K562 (cell line): ENCODE measurements around the gene CDC42EP3. TPM values are rescaled to one million over a fixed set of nuclear protein-coding genes. Genes with fewer than 3 reads are reported as not detected.

Source experiments
- ATAC-seq: fragments of 200-7000 bp; cut with Tn5 transposase; 3 replicates; pipeline ENCODE4 v1.9.1; 2020; ENCODE audit warnings: moderate library complexity
- BruUV-seq: library from RNA; stranded (reverse); fragments of 400-500 nt; replicated peaks from 2 replicates; lab custom pipeline; 2021; lab: Mats Ljungman, UMichigan
- CTCF ChIA-PET: fragments of 300-600 bp; formaldehyde crosslinking; extraction: SDS; loops from one replicate; lab custom pipeline; 2021; ENCODE audit warnings: low intra/inter-chr PET ratio; lab: Yijun Ruan, JAX
- POLR2A ChIA-PET: fragments of 300-600, 350-650 bp; sonication (Branson Sonifier 250); formaldehyde crosslinking; extraction: SDS; loops from one replicate; lab custom pipeline; 2021; ENCODE audit warnings: antibody characterized with exemption, inconsistent platforms; lab: Yijun Ruan, JAX
- DNase-seq, 4 experiments: peaks; one replicate each; pipeline versions ENCODE4 v3.0.0 to v3.0.0-alpha.2; 2011 to 2018; ENCODE audit warnings: low spot score in 3 of 4, mixed read lengths in 3 of 4; ENCODE audit errors: extremely low read depth in 1 of 4
- FAIRE-seq: peaks from 2 replicates; lab custom pipeline; 2011; peaks lifted over from hg19 to GRCh38; lab: Jason Lieb, UNC
- H2AFZ ChIP-seq: 2 replicates; pipeline ENCODE4 v1.6.0; 2011; ENCODE audit warnings: low read depth, low read length, control low read depth, inconsistent platforms
- H3K27ac ChIP-seq: fragments of 200-600 bp; 3 replicates; pipeline ENCODE4 v1.8.0; 2011; ENCODE audit warnings: low read depth, mild to moderate bottlenecking, control low read depth, inconsistent platforms, low read length, moderate library complexity, mixed read lengths; ENCODE audit errors: extremely low read depth
- H3K27me3 ChIP-seq, 2 experiments: fragments of 300-600 bp in 1 of 2; 2 replicates in 1 of 2; 3 replicates in 1 of 2; pipeline versions ENCODE4 v1.6.0 to v1.8.0; 2011; ENCODE audit warnings: inconsistent platforms in 2 of 2, low read length in 2 of 2, mild to moderate bottlenecking in 1 of 2, mixed read lengths in 1 of 2, moderate library complexity in 1 of 2; ENCODE audit not compliant: control insufficient read depth in 2 of 2, insufficient read depth in 2 of 2
- H3K36me3 ChIP-seq: fragments of 300-600 bp; 3 replicates; pipeline ENCODE4 v1.8.0; 2011; ENCODE audit warnings: mild to moderate bottlenecking, low read length, inconsistent platforms; ENCODE audit not compliant: control insufficient read depth, insufficient read depth
- H3K4me1 ChIP-seq, 2 experiments: fragments of 200-600 bp in 1 of 2; replicated peaks in 1 of 2; 2 replicates in 1 of 2; 3 replicates in 1 of 2; pipeline versions ENCODE4 v1.5.1 to v1.8.0; 2011; ENCODE audit warnings: inconsistent platforms in 2 of 2, low read length in 2 of 2, mild to moderate bottlenecking in 1 of 2, mixed read lengths in 1 of 2, moderate library complexity in 1 of 2; ENCODE audit not compliant: control insufficient read depth in 2 of 2, insufficient read depth in 2 of 2
- H3K4me2 ChIP-seq: 2 replicates; pipeline ENCODE4 v1.6.1; 2011; ENCODE audit warnings: low read length, control low read depth, inconsistent platforms, mixed read lengths; ENCODE audit not compliant: insufficient read depth
- H3K4me3 ChIP-seq: fragments of 200-600 bp; sonication (generic), shearing (Covaris generic); 2 replicates; pipeline ENCODE4 v1.5.1; 2016; ENCODE audit warnings: control low read depth, inconsistent platforms
- H3K79me2 ChIP-seq: fragments of 200-600 bp; 3 replicates; pipeline ENCODE4 v1.8.0; 2011; ENCODE audit warnings: low read length, inconsistent platforms; ENCODE audit not compliant: control insufficient read depth, insufficient read depth
- H3K9ac ChIP-seq, 2 experiments: 2 replicates each; pipeline versions ENCODE4 v1.6.0 to v1.6.1; 2011; ENCODE audit warnings: low read depth in 2 of 2, low read length in 2 of 2, control low read depth in 1 of 2, inconsistent platforms in 1 of 2, mild to moderate bottlenecking in 1 of 2, mixed read lengths in 1 of 2; ENCODE audit not compliant: insufficient read depth in 1 of 2
- H3K9me1 ChIP-seq: one replicate; pipeline ENCODE4 v1.6.0; 2011; ENCODE audit warnings: inconsistent platforms, mild to moderate bottlenecking, low read length, moderate library complexity; ENCODE audit not compliant: control insufficient read depth, insufficient read depth
- H3K9me3 ChIP-seq: replicated peaks from 2 replicates; pipeline ENCODE4 v1.5.1; 2011; ENCODE audit warnings: low read depth, low read length, inconsistent platforms; ENCODE audit not compliant: control insufficient read depth, insufficient read depth
- H4K20me1 ChIP-seq: replicated peaks from 2 replicates; pipeline ENCODE4 v1.6.1; 2011; ENCODE audit warnings: low read length, inconsistent platforms, mixed read lengths; ENCODE audit not compliant: control insufficient read depth, insufficient read depth
- ARID4B ChIP-seq: sonication (generic); formaldehyde crosslinking; IDR thresholded peaks from 2 replicates; pipeline ENCODE4 v1.8.0; 2022; ENCODE audit warnings: mild to moderate bottlenecking, missing genetic modification reagents
- FOXP4 ChIP-seq: sonication (generic); formaldehyde crosslinking; IDR thresholded peaks from 2 replicates; pipeline ENCODE4 v1.8.0; 2022; ENCODE audit warnings: mild to moderate bottlenecking, missing genetic modification reagents, borderline replicate concordance
- PYGO2 ChIP-seq: fragments of 450-650 bp; IDR thresholded peaks from 2 replicates; pipeline ENCODE4 v1.6.1; 2016; ENCODE audit warnings: mild to moderate bottlenecking, missing genetic modification characterization, moderate library complexity, missing compliant biosample characterization
- ZKSCAN1 ChIP-seq: fragments of 150-350 bp; IDR thresholded peaks from 2 replicates; pipeline ENCODE4 v1.6.1; 2016; ENCODE audit warnings: low read depth, low read length
- ZNF717 ChIP-seq: fragments of 250-450 bp; sonication (Bioruptor Pico); IDR thresholded peaks from 2 replicates; pipeline ENCODE4 v1.5.0; 2021
- WGBS: fragments of 100-300 bp; shearing (Covaris generic); methylation state at CpG from one replicate; pipeline ENCODE4 v1.1.6; 2016; ENCODE audit warnings: low coverage, mixed read lengths; ENCODE audit not compliant: insufficient coverage; ENCODE audit errors: missing lambda C conversion rate; 5-methylcytosine and 5-hydroxymethylcytosine counted together
- in situ Hi-C: fragments of 300-500 bp; cut with MboI; formaldehyde crosslinking; loops from 4 replicates; pipeline ENCODE4 v1.15.0; 2018; ENCODE audit warnings: inconsistent platforms, mixed read lengths
- intact Hi-C: fragments of 100-400 bp; cut with micrococcal nuclease; formaldehyde crosslinking; loops from 2 replicates; pipeline ENCODE4 v1.14.2; 2022
- polyA plus RNA-seq, 8 experiments: library from polyadenylated mRNA; depleted of rRNA in 4 of 8; stranded (reverse) in 5 of 8; unstranded in 3 of 8; fragments of >200 nt; fragmentation: Nextera tagmentation in 2 of 8; fragmentation: Illumina TruSeq in 1 of 8; extraction: Ambion mirVana in 2 of 8; extraction: Trizol in 1 of 8; gene quantifications; 2 replicates each; pipeline versions ENCODE4 v1.2.1 to v1.2.3, GENCODE V29; 2011 to 2014; ENCODE audit warnings: inconsistent platforms in 1 of 8, missing spikeins in 1 of 8
- total RNA-seq, 7 experiments: library from RNA; depleted of rRNA in 6 of 7; stranded (reverse); fragments of >200 nt in 6 of 7; fragmentation: Illumina TruSeq in 2 of 7; extraction: Trizol in 2 of 7; gene quantifications; 2 replicates each; pipeline versions ENCODE4 v1.2.1 to v1.2.3, GENCODE V29; 2011 to 2021; ENCODE audit warnings: low replicate concordance in 1 of 7

Gene CDC42EP3
- total and polyA plus RNA-seq, 9 of the 15 experiments (the other 6 are each of a cell fraction or from before 2014, with no cell fraction given), result 0.72 to 6.4 (median 2.0) TPM

GRCh38 chr2:37653093-37653492, 18.3 kb downstream of the CDC42EP3 start:
- POLR2A ChIA-PET, result no interaction called here
- FAIRE-seq (no peak), ATAC-seq (no peak), DNase-seq (no peak)
- no peak for TF ChIP-seq FOXP4 (CRISPR knock-in tag)
- TF ChIP-seq ARID4B (CRISPR knock-in tag), result no peak
- TF ChIP-seq ZNF717 (CRISPR knock-in tag), result no peak
- no peak for TF ChIP-seq ZKSCAN1
- TF ChIP-seq PYGO2 (tag), result no peak
- no peaks in the 10 kb centered on the region for H3K9me1 ChIP-seq
- peaks cover 0 to 14% of the 10 kb centered on the region in 2 experiments; a peak in 3 of 5 replicates for H3K4me1 ChIP-seq
- in situ Hi-C loops (no loop called here), intact Hi-C loops (no loop called here)
- no peaks in the 10 kb centered on the region for H3K9me3 ChIP-seq
- WGBS, result 55% methylated on average over 6 of the region's 6 CpGs
- no peak overlapping the region for H3K4me3 ChIP-seq
- H3K27ac ChIP-seq, result no peak overlapping the region
- no peaks in the 10 kb centered on the region for H3K36me3 ChIP-seq
- no peaks in the 10 kb centered on the region for H3K79me2 ChIP-seq
- no peak overlapping the region for H2AFZ ChIP-seq
- H4K20me1 ChIP-seq, result no peaks in the 10 kb centered on the region
- no peak overlapping the region for H3K9ac ChIP-seq
- 0 out of 5 replicates have a peak, but pooled peaks cover 0 to 4% of the 10 kb centered on the region in 2 experiments for H3K27me3 ChIP-seq
- no peak overlapping the region for H3K4me2 ChIP-seq
- CTCF ChIA-PET, result no interaction called here
- BruUV-seq, result no TSS peak
